Activated CD4-positive, alpha-beta memory T cell treated with anti-CD3 and anti-CD28 coated beads for 36 hours (primary cell): ENCODE data around the gene STK24. TPM values are rescaled to one million over a fixed set of nuclear protein-coding genes. Genes with fewer than 3 reads are reported as not detected.

Experiments
- CTCF ChIA-PET: fragments of 350-600 bp; sonication (Branson Sonifier 250); formaldehyde crosslinking; loops from one replicate; lab custom pipeline; 2021; ENCODE audit warnings: antibody characterized with exemption, inconsistent platforms; lab: Charles Lee
- POLR2A ChIA-PET: fragments of 350-600 bp; sonication (Branson Sonifier 250); formaldehyde crosslinking; loops from one replicate; lab custom pipeline; 2021; ENCODE audit warnings: antibody characterized with exemption; lab: Charles Lee
- DNase-seq: peaks from one replicate; pipeline ENCODE4 v3.0.0-alpha.2; 2020
- H3K27ac Mint-ChIP-seq: one replicate; pipeline ENCODE4 v1.8.0; 2021; ENCODE audit warnings: mixed read lengths
- H3K27me3 Mint-ChIP-seq: one replicate; pipeline ENCODE4 v1.8.0; 2021; ENCODE audit warnings: mixed read lengths
- H3K36me3 Mint-ChIP-seq: one replicate; pipeline ENCODE4 v1.8.0; 2021; ENCODE audit warnings: mixed read lengths
- H3K4me1 Mint-ChIP-seq: one replicate; pipeline ENCODE4 v1.8.0; 2021; ENCODE audit warnings: low read depth, mixed read lengths
- H3K4me3 Mint-ChIP-seq: one replicate; pipeline ENCODE4 v1.8.0; 2021; ENCODE audit warnings: mild to moderate bottlenecking, mixed read lengths
- H3K9me3 Mint-ChIP-seq: one replicate; pipeline ENCODE4 v1.8.0; 2021; ENCODE audit warnings: mixed read lengths
- intact Hi-C: fragments of 100-400 bp; cut with micrococcal nuclease; formaldehyde crosslinking; loops from one replicate; pipeline ENCODE4 v1.15.1; 2023
- total RNA-seq, 2 experiments: library from RNA; stranded (reverse); gene quantifications; one replicate each; pipeline ENCODE4 v1.2.3, GENCODE V29; 2021

Gene STK24
- total RNA-seq, 2 experiments from 2014 or later: 176 to 178 TPM

DNA sequence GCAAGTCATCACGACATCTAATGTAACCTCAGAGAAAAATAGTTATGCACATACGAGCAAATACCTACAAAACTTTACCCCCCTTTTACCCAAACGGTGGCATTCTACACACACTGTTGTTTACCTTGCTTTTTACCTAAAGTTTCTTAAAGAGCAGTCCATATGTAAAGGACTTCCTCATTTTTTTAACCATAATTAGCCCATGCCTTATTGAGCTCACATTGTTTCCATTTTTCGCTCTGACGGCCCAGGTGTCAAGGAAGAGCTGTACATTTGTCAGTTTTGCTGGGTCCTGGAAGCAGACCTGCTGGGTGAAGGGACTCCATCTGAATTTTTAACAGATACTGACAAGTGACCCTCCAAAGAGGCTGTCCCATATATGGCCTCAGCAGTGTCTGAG, 89.4 kb downstream of the STK24 start:
- ChIA-PET CTCF (interaction anchor here (1.5 kb wide), 1 partner anchor 42 kb away, joined by 4 read pairs; no protein-coding TSS in a partner anchor), POLR2A (no interaction called here)
- intact Hi-C loops: no loop called here
- no peaks in the 10 kb centered on the region for H3K9me3 Mint-ChIP-seq
- H3K36me3 Mint-ChIP-seq: peaks cover 7% of the 10 kb centered on the region
- peak overlapping the region; percentile 10 for H3K27ac Mint-ChIP-seq
- peaks cover 94% of the 10 kb centered on the region for H3K4me1 Mint-ChIP-seq
- H3K27me3 Mint-ChIP-seq: no peaks in the 10 kb centered on the region
- no peak for DNase-seq
- H3K4me3 Mint-ChIP-seq: no peak overlapping the region

DNA sequence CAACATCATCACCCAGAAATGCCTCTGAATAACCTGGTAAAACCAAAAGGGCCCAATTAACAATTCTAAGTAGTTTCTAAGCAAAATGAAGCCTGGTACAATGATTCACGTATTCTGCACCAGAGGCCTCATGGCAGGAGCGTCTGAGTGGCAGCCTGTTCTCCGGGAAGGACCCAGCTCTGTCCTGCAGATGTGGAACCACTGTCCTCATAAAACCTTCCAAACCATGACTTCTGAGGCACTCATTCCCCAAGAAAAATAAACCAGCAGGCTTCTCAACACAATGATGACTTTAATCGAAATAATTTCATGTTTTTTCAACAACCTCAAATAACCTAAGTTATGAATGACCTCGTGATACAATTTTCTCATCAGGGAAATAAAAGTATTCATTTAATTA, 89.9 kb downstream of the STK24 start:
- H3K27ac Mint-ChIP-seq: peak overlapping the region; percentile 35
- peaks cover 7% of the 10 kb centered on the region for H3K36me3 Mint-ChIP-seq
- no peaks in the 10 kb centered on the region for H3K9me3 Mint-ChIP-seq
- CTCF ChIA-PET: no interaction called here
- intact Hi-C loops: no loop called here
- H3K4me3 Mint-ChIP-seq: no peak overlapping the region
- DNase-seq: no peak
- H3K4me1 Mint-ChIP-seq: peaks cover 94% of the 10 kb centered on the region
- H3K27me3 Mint-ChIP-seq: no peaks in the 10 kb centered on the region
- POLR2A ChIA-PET: no interaction called here

DNA sequence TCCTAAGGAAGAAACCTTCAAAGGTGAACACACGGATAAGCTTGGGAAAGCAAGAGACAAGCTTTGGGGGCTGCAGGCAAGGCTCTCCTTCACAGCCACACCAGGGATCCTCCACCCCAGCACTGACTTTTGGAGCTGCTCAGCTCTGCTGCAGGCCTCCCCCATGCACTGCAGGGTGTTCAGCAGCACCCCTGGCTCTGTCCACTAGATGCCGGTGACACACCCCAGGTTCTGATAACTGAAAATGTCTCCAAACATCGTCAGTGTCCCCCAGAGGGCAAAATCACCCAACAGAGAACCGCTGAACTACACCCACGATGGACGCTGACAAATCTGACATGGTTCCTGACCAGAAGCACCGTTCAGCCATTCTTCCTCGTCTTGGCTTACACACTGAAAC, 90.5 kb downstream of the STK24 start:
- Mint-ChIP-seq H3K4me1 (peaks cover 96% of the 10 kb centered on the region), H3K4me3 (no peak overlapping the region), H3K9me3 (no peaks in the 10 kb centered on the region), H3K36me3 (peaks cover 8% of the 10 kb centered on the region), H3K27ac (peak overlapping the region; percentile 35), H3K27me3 (no peaks in the 10 kb centered on the region)
- POLR2A ChIA-PET: no interaction called here
- CTCF ChIA-PET: no interaction called here
- intact Hi-C loops: no loop called here
- DNase-seq: no peak

DNA sequence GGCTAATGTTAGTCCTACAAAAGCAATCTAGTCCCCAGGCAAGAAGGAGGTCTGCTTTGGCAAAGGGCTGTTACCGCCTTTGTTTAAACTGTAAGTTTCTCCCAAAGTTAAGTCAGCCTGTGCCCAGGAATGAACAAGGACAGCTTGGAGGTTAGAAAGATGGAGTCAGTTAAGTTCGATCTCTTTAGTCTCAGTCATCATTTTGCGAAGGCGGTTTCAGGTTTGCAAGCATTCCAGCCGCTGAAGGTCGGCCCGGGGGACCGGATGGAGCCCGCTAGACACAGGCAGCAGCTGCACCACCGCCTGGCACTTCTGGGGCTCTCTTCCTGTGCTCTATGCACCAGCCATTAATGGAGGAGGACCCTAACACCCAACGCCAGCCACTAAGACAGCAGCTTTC, 91.3 kb downstream of the STK24 start:
- H3K27ac Mint-ChIP-seq: peak overlapping the region; percentile 83
- POLR2A ChIA-PET: interaction anchor here (1.1 to 2.3 kb wide), 5 partner anchors 9 to 92 kb away, joined by 3 to 10 read pairs (median 6); partner anchors contain the start of gene STK24
- CTCF ChIA-PET: interaction anchor here (1.0 to 6.3 kb wide), 5 partner anchors 11 to 168 kb away, joined by 3 to 41 read pairs (median 3); no protein-coding TSS in a partner anchor
- H3K36me3 Mint-ChIP-seq: peaks cover 10% of the 10 kb centered on the region
- H3K4me3 Mint-ChIP-seq: no peak overlapping the region
- peaks cover 98% of the 10 kb centered on the region for H3K4me1 Mint-ChIP-seq
- H3K9me3 Mint-ChIP-seq: no peaks in the 10 kb centered on the region
- DNase-seq: no peak
- no peaks in the 10 kb centered on the region for H3K27me3 Mint-ChIP-seq
- intact Hi-C loops: loop anchor here (1.0 kb wide), 2 partner anchors 19 to 24 kb away; no protein-coding TSS in a partner anchor

DNA sequence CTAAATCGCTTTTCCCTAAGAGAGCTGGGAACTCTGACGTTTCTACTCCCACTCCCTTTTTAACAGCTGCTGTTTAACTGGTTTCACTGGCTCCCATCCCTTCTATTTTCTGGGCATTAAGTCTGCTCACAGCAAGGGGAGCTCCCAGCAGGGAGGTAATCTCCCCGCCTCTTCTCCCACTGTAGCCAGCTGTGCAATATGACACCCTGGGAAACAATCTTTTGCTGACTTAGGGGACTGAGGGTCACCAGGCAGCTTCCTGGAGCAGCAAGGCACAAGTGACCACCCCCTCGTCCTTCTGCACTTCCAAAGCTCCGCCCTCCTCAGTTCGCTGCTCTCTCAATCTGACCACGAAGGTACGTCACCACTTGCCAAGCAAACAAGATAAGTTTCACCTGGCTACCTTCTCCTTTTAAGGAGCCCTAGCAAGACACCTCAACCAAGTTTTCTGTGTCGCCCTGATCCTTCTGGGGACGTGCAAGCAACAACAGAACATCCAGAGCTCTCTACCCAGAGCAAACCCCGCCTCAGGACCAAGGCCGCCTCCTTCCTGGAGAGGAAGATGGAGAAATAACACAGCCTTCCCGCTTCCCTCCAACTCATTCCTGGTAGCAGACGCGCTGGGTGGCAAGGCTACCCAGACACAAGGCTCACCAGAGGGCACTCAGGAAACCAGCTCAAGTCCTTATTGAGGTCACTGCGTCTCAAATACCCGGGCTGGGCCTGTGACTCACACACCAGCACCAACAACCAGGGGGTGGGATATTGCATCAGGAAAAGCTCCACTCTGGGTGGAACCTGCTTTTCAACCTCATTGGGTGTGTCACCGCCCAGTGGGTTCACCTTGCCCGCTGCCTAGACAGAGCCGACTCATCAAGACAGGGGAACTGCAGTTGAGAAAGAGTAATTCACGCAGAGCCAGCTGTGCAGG, 92.4 kb downstream of the STK24 start:
- ChIA-PET POLR2A (interaction anchor here (0.7 to 2.3 kb wide), 8 partner anchors 8 to 93 kb away, joined by 3 to 10 read pairs (median 5); partner anchors contain the start of gene STK24), CTCF (interaction anchor here (1.0 to 6.3 kb wide), 7 partner anchors 12 to 169 kb away, joined by 3 to 41 read pairs (median 3); no protein-coding TSS in a partner anchor)
- peak; percentile 87 for DNase-seq
- Mint-ChIP-seq H3K4me3 (peak overlapping the region; percentile 30), H3K4me1 (peaks cover 92% of the 10 kb centered on the region), H3K36me3 (peaks cover 10% of the 10 kb centered on the region), H3K9me3 (no peaks in the 10 kb centered on the region), H3K27me3 (no peaks in the 10 kb centered on the region), H3K27ac (peak overlapping the region; percentile 83)
- intact Hi-C loops: loop anchor here (1.0 to 5.0 kb wide), 4 partner anchors 8 to 37 kb away; no protein-coding TSS in a partner anchor

DNA sequence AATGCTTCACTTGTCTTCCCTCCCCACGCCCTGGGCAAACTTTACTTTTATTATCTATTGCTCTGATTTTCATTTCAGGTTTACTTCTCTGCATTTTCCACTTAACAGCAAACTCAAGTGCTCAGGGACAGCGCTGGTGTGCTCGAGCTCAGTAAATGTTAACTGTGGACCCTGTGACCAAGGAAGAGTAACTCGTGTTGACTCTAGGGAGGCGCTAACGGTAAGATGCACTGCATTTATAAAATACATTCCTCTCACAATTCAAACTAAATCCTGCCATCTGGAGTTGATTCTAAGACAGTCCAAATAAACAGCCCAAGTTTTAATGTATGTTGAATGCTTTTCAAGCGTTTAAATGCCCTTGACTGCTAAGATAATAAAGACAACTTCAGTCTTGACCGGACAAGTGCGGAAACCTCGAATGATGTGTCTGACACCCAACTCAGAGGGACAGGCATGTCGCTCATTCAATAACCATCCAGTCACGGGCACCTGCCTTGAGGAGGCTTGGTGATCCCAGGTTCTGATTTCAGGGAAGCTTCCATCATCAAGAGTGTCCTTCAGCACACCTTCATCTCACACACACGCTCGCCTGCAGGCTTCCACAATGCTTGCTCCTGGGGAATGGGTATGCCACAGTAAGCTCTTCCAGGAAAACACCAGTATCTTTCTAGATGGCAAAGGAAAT, 93.2 kb downstream of the STK24 start:
- intact Hi-C loops: loop anchor here (1.0 to 5.0 kb wide), 2 partner anchors 7 to 36 kb away; no protein-coding TSS in a partner anchor
- DNase-seq: no peak
- ChIA-PET CTCF (interaction anchor here (0.6 to 6.3 kb wide), 6 partner anchors 18 to 240 kb away, joined by 3 to 41 read pairs (median 6); no protein-coding TSS in a partner anchor), POLR2A (interaction anchor here (0.7 to 2.3 kb wide), 5 partner anchors 22 to 88 kb away, joined by 3 to 10 read pairs (median 5); no protein-coding TSS in a partner anchor)
- Mint-ChIP-seq H3K4me1 (peaks cover 90% of the 10 kb centered on the region), H3K9me3 (no peaks in the 10 kb centered on the region), H3K36me3 (peaks cover 12% of the 10 kb centered on the region), H3K27ac (peak overlapping the region; percentile 67), H3K4me3 (no peak overlapping the region), H3K27me3 (no peaks in the 10 kb centered on the region)

DNA sequence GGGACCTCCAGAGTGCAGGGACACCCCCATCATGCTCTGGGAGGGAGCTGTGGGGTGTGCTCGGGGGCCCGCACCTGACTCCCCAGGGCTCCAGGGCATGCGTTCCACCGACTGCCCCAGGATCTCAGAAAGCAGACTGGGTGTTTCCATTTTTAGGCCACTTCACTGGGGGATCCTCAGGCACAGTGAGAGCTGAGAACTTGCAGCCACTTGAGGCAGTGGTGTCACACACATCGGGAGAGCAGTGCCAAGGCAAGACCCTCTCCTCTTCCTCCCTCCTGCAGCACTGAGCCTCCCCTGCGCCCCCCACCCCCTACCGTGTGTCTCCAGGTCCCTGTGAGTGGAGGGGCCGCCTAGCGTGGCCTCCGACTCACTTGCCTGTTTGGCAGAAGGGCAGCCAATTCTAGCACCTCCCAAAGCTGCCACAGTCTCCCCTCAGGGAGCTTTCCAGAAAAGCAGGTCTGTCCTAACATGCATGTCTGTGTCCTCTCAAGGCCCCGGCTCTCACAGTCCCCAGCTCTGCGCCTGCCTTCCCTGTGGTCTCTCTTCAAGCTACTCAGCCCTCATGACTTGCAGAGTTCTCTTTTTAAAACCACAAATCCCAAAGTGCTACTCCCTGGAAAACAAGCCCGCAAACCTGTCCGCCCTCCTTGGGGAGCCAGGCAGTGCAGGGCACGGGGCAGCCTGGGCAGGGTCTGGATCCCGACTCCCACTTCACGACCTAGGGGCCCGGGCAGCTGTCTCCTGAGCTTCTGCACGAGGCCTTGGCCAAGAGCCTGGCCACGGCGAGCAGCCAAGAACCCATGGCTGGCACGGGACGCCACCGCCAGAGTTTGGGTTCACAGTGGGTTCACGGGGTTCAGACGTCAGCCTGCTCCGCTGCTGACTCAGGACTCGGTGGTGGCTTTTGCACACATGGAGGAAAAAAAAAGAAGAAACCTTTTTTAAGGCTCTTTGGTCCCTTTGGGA, 94.1 kb downstream of the STK24 start:
- Mint-ChIP-seq H3K36me3 (peaks cover 15% of the 10 kb centered on the region), H3K27me3 (no peaks in the 10 kb centered on the region), H3K4me3 (no peak overlapping the region), H3K9me3 (no peaks in the 10 kb centered on the region), H3K27ac (peak overlapping the region; percentile 67), H3K4me1 (peaks cover 91% of the 10 kb centered on the region)
- ChIA-PET POLR2A (interaction anchor here (0.7 to 2.3 kb wide), 3 partner anchors 19 to 89 kb away, joined by 4 to 10 read pairs (median 8); no protein-coding TSS in a partner anchor), CTCF (interaction anchor here (0.6 to 6.3 kb wide), 5 partner anchors 17 to 241 kb away, joined by 3 to 41 read pairs (median 5); no protein-coding TSS in a partner anchor)
- peak; percentile 29 for DNase-seq
- intact Hi-C loops: loop anchor here (5.0 kb wide), 1 partner anchor 35 kb away; no protein-coding TSS in a partner anchor

DNA sequence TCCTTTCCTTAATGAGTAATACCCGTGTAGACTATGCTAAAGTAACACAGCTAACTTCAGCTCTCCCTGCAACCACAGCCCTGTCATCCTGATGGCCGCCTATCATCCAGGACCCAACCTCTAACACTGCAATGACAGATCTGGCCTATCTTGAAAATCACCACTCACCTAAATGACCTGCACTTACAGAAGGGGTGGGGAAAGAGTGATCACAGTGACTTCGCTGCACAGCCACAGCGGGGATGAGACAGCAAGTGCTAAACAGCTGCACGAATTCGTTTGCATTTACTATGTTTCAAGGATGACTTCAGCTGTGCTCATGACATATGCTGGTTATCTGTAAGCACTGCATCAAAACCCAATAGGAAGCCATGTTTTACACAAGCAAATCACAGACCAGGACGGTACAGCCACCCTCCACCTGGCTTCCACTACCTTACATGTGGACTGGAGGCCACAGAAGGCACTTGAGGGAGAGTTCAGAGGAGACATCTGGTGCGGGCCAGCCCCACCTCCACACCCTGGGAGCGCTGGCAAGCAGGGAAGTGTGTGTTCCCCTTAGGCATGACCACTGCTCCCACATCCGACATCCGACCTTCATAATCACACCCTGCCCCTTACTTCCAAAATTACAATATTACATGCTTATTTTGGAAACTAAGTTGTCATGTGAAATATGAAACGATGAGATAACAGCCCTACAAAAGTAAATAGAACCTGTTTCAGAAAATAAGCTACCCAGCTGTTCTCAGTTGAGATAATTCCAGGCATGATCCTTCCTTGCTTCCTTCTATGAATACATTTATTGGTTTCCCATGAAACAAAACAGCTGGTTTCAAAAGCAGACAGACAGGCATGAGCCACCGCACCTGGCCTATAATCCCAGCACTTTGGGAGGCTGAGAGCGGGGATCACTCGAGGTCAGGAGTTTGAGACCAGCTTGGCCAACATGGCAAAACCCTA, 95.7 kb downstream of the STK24 start:
- DNase-seq: peak; percentile 81

DNA sequence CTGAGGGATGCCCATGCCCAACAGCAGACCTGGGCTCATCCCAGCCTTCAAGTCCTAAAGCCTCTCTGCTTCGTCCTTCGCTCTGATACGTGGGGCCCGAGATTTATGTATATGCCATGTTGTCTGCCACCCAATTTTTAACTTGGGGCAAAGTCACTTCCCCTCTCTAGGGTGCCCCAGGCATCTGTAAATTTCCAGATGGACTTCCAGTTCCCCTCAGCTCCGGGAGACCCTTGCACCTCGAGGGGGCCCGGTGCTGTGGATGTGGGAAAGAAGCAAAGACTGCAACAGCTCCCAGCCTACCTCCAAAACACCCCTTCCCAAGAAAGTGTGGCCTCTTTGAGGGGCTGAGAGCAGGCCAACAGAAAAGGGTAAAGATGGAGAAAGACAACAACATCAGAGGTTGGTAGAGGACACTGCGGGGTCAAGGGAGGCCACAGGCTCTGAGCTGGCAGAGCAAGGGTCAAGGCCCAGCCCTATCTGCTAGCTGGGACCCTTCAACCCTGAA, 97.4 kb downstream of the STK24 start:
- Mint-ChIP-seq H3K27ac (peak overlapping the region; percentile 34), H3K4me3 (no peak overlapping the region), H3K36me3 (peaks cover 23% of the 10 kb centered on the region), H3K27me3 (no peaks in the 10 kb centered on the region), H3K9me3 (no peaks in the 10 kb centered on the region), H3K4me1 (peaks cover 81% of the 10 kb centered on the region)
- ChIA-PET POLR2A (no interaction called here), CTCF (interaction anchor here (0.5 to 6.3 kb wide), 3 partner anchors 34 to 174 kb away, joined by 3 to 41 read pairs (median 5); no protein-coding TSS in a partner anchor)
- no peak for DNase-seq
- intact Hi-C loops: loop anchor here (5.0 kb wide), 2 partner anchors 32 to 548 kb away; no protein-coding TSS in a partner anchor

More for the DNA sequence above, 95.7 kb downstream of the STK24 start:
- Mint-ChIP-seq H3K27ac (peak overlapping the region; percentile 86), H3K4me1 (peaks cover 91% of the 10 kb centered on the region), H3K27me3 (no peaks in the 10 kb centered on the region), H3K4me3 (no peak overlapping the region), H3K9me3 (no peaks in the 10 kb centered on the region), H3K36me3 (peaks cover 19% of the 10 kb centered on the region)
- POLR2A ChIA-PET: interaction anchor here (0.6 to 1.5 kb wide), 9 partner anchors 14 to 101 kb away, joined by 3 to 8 read pairs (median 3); partner anchors contain the start of gene STK24
- intact Hi-C loops: loop anchor here (1.0 to 5.0 kb wide), 4 partner anchors 28 to 93 kb away; no protein-coding TSS in a partner anchor
- CTCF ChIA-PET: interaction anchor here (0.8 to 6.3 kb wide), 5 partner anchors 23 to 180 kb away, joined by 3 to 41 read pairs (median 4); no protein-coding TSS in a partner anchor
